NK-92 treated with Interleukin-12 subunit alpha and Interleukin-12 subunit beta, amount 100 ng/mL, for 24 hours (cell line): ENCODE data around the gene COMT.

ENCODE experiments used
- DNase-seq: peaks from one replicate; lab custom pipeline; 2025; lab: John Stamatoyannopoulos, UW

The COMT gene

GRCh38 chr22:19995611-19996339, 54.2 kb downstream of the COMT start:
- DNase-seq: no peak

DNA sequence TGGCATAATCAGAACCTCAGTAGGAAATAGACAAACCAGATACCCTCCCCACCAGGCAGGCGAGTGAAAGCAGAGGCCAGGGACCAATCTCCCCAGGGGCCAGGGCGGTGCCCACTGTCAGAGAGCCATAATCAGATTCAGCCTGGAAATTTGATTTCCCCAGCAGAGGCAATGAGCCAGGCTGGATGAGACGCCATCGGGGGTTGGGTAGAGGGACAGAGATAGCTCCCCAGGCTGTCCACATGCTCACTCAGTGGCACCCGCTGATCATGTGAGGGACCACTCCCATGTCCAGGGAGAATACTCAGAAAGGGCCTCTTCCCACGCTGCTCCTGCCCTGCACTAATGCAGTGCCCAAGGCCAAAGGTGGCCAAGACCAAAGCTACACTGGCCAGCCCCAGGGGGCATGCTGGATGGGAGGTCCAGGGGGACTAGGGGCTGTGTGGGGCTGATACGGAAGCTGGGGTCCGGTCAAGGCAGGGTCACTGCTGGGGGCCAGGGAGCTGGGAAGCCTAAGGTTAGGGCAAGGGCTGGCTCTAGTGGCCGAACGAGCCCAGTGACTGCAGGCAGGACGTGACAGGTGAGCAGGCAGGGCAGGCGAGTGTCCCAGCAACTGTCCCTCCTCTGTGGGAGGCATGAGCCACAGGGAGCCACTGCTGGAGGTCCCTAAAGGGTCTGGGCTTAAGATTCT, 55.3 kb downstream of the COMT start:
- no peak for DNase-seq

GRCh38 chr22:19997561-19998231, 56.1 kb downstream of the COMT start:
- DNase-seq: no peak

DNA sequence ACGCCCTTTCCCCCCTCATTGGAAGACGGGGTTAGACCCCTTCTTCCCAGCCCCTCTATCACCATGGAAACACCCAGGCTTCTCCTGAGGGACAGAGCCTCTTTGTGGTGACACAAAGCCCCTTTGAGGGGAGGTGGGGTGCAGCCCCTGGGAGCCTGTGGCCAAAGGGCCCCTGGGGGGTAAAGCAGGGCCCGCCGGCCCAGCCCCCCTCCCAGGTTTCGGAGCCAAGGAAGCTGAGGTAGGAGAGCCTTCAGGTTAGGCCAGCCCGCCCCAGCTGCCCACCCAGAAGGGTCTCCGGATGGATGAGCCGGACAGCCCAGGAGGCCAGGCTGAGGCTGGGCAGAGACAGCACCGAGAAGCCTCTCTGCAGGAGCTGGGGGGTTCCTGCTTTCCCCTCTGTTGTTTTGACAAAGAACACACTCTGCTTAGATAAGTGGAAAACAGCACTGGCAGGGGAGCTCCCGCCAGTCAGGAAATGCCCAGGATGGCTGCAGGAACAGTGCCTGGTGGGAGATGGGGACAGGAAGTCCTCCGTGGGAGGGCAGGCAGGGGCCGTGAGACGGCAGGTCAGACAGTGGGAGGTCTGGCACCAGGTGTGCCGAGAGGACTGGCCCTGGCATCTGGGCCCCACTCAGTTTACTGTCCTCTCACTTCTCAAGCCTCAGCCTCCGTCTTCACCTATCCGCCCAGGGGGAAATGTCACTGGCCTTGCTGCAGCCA, 56.8 kb downstream of the COMT start:
- no peak for DNase-seq

DNA sequence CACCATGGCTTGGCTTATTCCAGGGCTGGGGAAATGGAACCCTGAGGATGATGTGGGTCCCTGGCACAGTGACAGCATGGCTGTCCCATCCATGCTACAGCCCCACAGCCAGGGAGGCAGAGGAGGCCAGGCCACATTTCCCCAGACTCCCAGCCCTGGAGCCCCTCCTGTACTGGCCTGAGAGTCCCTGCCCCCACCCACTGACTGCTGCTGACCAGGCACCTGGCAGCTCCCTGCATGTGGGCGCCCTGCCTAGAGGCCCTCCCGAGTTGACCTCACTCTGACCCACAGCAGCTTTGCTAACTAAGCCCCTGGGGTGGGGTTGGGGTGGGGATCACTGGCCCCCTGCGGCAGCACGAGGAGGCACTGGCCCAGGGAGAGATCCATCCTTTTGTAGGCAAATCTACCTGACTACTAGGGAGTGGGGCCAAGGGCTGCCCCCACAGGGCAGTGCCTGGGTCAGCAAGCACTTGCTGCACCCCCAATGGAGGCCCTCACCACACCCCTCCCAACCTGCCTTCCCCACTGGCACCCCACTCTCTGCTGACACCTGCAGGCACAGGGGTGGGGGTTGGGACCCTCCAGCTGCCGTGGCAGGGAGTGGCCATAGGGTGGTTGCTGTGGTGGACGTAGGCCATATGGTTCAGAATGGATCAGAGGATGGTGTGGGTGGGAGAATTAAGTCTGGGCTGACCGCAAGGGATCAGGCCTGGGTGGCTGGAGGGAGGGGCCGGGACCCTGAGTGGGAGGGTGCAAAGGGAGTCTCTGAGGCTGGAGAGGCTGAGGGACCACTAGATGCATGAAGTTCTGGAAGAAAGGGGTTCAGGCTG, 57.6 kb downstream of the COMT start:
- DNase-seq: no peak

DNA sequence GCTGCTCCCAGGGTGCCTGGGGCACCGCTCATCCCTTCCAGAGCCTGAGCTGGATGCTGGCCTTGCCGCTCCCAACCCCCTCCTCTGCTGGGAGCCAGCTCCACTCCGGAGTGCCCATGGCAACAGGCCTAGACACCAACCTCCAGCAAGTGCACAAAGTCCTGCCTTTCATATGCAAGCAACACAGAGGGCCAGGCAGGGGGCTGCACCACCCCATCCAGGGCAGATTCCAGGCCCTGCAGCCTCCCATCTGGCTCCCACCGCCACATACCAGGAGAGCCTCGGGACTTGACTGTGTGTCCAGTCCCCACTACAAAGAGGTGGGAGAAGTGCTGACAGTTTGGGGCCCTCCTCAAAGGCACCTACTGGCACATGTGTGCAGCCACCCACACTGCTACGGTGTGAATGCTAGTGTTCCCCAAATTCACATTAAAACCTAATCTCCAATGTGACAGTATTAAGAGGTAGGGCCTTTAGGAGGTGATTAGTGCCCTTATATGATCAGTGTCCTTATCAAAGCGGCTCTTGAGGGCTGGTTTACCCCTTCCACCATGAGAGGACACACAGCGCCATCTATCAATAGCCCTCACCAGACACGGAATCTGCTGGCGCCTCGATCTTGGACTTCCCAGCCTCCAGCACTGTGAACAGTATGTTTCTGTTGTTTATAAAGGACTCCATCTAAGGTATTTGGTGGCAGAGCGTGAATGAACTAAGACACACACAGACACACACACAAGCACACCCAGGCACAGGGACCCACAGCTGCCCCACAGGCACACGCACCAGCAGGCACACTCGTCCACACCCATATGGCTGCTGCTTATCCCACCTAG, 58.9 kb downstream of the COMT start:
- no peak for DNase-seq

DNA sequence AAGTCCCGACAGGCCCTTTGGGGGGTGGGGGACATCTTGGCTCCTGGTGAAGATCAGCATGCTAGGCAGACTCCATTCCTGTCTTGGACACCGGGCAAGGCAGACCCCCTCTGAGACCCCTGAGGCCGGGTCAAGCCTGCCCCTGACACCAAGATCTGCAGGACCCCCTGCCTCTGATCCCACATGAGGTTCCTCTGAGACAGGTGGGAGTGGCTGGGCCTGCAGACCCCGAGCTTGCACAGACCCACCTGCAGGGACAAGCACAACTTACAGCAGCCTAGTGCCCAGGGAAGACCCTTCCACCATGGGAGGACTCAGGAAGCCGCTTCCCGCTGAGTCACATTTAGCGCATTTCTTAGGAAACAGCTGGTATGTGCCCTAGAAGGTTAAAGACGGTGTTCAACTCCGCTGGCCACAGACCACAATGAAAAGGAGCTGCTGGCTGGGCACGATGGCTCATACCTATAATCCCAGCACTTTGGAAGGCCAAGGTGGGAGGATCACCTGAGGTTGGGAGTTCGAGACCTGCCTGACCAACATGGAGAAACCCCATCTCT, 59.6 kb downstream of the COMT start:
- DNase-seq: no peak

GRCh38 chr22:20002128-20002527, 60.6 kb downstream of the COMT start:
- no peak for DNase-seq

DNA sequence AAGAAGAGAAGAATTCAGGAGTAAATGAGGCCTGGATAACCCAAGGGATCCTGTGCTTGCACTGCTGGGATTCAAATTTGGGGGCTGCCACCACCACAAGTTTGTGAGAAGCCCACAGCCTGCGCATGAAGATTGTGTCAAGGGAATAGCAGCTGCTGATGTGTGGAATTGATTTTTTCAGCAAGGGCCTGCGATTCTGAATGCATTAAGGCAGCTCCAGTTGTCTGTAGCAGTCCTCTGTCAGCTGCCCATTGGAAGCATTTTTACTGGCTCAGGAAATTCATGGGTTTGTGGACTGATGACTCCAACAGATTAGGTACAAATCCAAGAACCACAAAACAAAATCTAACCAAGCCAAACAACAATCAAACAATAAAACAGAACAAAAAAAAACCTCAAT, 61.1 kb downstream of the COMT start:
- no peak for DNase-seq

DNA sequence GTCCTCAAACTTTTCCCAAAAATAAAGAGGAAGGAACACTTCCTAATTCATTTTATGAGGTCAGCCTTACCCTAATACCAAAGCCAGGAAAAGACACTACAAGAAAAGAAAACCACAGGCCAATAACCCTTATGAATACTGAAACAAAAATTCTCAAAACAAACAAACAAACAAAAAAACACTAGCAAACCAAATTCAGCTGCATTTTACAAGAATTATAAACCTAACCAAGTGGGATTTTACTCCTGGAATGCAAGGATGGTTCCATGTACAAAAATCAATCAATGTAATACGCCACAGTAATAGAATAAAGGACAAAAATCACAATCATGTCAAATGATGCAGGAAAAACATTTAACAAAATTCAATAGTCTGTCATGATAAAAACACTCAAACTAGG, 61.7 kb downstream of the COMT start:
- no peak for DNase-seq

DNA sequence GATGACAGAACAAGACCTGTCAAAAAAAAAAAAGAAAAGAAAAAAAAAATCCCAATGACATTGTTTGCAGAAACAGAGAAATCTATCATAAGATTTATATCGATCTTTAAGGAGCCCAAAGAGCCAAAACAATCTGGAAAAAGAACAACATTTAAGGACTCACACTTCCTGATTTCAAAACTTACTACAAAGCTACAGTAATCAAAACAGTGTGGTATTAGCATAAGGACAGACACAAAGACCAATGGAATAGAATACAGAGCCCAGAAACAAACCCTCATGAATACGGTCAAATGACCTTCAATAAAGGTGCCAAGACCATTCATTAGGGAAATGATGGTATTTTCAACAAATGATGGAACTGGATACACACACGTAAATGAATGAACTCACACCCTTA, 62.9 kb downstream of the COMT start:
- DNase-seq: no peak

- no peak for DNase-seq
These were observed 66.8 kb downstream of the COMT start for GRCh38 chr22:20008221-20008995.

DNA sequence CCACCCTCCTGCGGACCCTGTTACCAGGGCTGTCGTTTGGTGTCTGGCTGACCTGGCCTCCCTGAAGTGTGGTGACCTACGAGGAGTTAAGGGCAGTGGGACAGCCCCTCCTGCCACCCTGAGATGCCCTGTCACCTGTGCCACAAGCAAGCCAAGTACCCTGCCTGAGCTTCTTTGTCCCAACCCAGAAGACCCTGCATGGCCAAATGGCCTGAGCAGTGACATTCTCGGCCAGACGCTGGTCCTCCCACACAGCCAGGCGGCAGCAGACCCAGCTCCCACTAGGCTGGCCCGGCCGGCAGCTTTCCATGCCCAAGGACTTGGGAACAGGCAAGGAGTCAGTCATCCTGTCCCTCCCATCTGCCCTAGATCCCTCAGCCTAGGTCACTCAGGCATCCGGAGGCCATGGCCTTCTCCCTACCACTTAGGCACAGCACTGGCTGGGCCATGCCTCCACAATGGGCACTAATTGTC, 67.5 kb downstream of the COMT start:
- DNase-seq: no peak

DNA sequence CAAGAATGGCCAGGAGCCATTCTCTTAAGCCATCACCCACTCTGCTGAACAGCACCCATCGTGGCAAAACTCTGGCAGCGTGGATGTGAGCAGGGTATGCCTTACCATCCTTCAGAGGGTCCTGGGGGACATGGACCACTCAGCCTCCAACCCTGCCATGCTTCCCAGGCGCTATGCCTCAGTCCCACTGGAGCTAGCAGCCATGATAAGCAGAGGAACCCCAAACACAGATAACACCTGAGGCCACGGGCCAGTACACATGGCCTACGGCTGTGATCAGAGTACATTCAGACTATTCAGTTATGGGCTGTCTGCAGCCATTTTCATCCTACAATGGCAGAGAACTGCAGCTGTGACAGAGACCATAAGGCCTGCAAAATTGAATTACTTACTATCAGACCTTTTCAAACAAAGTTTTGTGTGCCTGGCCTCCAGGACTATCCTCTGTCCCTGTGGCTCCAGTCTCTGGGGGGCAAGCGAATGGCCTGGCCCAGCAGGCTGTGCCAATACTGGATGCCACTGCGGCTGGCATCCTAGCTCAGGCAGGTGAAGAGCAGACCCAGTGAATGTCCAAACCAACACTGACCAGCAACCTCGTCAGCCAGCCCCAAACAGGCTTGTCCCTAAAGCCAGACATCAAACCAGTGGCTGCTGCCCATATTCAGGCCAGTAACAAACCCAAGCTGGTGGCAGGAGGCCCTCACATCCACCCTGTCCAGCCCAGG, 68.2 kb downstream of the COMT start:
- no peak for DNase-seq

DNA sequence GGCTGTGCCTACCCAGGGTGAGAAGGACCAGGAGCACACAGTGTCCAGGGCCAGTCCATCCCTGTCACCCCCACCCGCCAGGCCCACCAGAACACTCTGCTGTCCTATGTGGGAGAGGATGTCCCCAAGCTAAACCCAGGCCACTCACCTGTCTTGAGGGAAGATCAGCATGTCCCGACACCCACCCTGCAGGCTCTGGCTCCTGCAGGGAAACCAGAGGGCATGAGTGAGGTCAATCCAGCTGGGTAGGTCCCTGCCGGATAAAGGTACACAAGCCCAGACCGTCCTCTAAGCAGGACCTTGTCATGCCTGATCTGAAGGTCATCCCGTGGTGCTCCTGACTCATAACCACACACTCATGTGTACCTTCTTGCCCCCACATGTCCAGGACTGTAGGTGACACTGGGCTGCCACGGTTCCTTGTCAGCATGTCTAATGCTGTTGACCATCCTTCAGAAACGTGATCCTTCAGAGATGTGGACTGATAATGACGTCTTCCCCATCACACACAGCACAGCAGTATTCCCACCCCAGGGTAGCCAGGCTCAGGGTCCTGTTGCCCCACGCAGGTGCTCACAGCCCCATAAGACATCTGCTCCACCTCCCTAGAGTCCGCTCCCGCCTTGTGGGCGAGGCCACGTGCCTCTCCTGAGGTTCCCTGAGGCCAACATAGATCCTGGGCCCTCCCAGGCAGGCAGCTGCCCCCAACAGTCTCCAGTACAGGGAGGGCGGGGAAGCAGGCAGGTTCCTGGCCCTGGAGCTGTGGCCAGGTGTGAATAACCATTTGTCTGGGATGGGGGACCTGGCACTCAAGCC, 68.9 kb downstream of the COMT start:
- DNase-seq: no peak

DNA sequence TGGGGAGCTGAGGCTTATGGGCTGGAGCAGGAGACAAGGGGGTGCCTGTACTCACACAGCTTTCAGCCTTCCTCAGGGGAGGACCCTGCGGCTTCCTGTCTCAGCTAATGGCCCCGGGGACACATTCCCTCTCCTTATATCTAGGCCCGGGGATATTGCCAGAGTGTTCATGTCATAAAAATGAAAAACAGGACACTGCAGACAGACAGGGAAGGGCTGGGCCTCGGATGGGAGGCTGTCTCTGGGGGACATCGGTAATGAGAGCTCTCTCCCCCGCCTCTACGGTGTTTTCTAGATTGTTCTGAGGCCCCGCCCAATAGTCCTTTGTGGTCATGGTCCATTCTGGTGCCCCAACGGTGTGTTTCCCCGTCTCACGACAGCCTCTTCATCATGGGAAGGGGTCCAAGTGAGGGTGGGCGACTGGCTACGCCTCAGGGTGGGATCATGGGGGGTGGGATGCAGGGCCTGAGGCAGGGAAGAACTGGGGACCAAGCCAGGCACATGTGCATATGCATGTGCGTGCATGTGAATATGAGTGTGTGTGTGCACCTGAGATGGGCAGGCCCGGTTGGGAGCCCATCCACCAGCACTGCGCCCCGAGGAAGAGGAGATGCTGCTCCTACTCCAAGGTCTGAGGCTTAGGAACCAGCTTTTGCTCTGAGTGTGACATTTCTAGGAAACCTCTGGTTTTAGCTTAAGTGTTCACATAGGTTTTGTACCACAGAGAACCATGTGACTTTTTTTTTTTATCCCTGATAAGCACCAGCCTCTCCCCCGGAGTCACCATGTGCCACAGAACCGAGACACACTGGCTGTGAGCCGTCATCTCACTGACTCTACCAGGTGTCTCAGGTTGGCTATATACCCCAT, 69.8 kb downstream of the COMT start:
- no peak for DNase-seq
